Mesodermal cell (in vitro differentiated cells): Measurements from ENCODE around the gene SLC34A2.
"Not testable (repeated sequence)": the region's sequence is repeated elsewhere in the genome, so short reads cannot be mapped to it uniquely, and the experiment has no call there.

Experiments used
- H3K27ac ChIP-seq: 2 replicates; pipeline ENCODE4 v1.7.0; 2013; ENCODE audit warnings: mild to moderate bottlenecking, low read depth, low read length, moderate library complexity; ENCODE audit not compliant: severe bottlenecking
- H3K36me3 ChIP-seq: 2 replicates; pipeline ENCODE4 v1.7.1; 2013; ENCODE audit warnings: mild to moderate bottlenecking, low read length, moderate library complexity; ENCODE audit not compliant: control insufficient read depth, insufficient read depth
- H3K4me1 ChIP-seq: one replicate; pipeline ENCODE4 v1.7.1; 2013; ENCODE audit warnings: mild to moderate bottlenecking, low read length; ENCODE audit not compliant: insufficient read depth, control insufficient read depth, poor library complexity, severe bottlenecking
- H3K4me3 ChIP-seq: 2 replicates; pipeline ENCODE4 v1.7.0; 2013; ENCODE audit warnings: low read length, control low read depth, mild to moderate bottlenecking; ENCODE audit not compliant: insufficient read depth, poor library complexity, severe bottlenecking; ENCODE audit errors: extremely low read depth
- H3K9me3 ChIP-seq: 2 replicates; pipeline ENCODE4 v1.7.1; 2013; ENCODE audit warnings: mild to moderate bottlenecking, low read length, moderate library complexity; ENCODE audit not compliant: control insufficient read depth
- WGBS, 2 experiments: methylation state at CpG; one replicate each; pipeline ENCODE4 v1.1.5; 2013; ENCODE audit warnings: missing lambda C conversion rate in 2 of 2; ENCODE audit not compliant: insufficient coverage in 2 of 2; 5-methylcytosine and 5-hydroxymethylcytosine counted together

SLC34A2 gene

DNA sequence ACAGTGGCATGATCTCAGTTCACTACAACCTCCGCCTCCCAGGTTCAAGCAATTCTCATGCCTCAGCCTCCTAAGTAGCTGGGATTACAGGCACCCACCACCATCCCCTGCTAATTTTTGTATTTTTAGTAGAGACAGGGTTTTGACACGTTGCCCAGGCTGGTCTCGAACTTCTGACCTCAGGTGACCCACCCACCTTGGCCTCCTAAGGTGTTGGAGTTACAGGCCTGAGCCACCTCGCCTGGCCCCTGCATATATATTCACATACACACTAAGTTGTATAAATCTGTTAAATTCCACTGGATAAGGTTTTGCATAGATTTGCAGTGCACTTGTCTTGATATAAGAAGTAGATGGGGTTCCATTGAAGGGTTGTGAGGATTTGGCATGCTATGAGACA is 5.8 kb downstream of the SLC34A2 start:
- not testable (repeated sequence) for H3K4me3 ChIP-seq, H3K4me1 ChIP-seq, H3K36me3 ChIP-seq, H3K27ac ChIP-seq, H3K9me3 ChIP-seq
- no CpG with 5 or more reads among the region's 4 CpGs for WGBS, 2 experiments

DNA sequence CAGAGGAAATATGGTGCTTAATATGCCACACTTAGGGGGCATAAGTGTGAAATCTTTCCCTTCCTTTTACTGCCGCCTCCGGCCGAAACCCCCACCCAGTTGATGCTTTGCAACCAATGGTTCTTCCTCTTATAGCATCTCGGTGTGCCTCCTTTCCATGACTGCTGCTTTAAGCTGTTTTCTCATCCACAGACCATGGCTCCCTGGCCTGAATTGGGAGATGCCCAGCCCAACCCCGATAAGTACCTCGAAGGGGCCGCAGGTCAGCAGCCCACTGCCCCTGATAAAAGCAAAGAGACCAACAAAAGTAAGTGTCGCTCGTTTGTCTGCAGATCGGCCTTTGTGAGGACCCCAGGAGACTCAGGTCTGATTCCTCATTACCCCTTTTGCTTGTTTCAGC is 6.7 kb downstream of the SLC34A2 start:
- Histone ChIP-seq H3K9me3 (no peaks in the 10 kb centered on the region), H3K36me3 (no peaks in the 10 kb centered on the region), H3K4me1 (peaks cover 9% of the 10 kb centered on the region), H3K27ac (no peak overlapping the region), H3K4me3 (no peak overlapping the region)
- 87 to 88% methylated on average over 10 of the region's 10 CpGs for WGBS, 2 experiments

DNA sequence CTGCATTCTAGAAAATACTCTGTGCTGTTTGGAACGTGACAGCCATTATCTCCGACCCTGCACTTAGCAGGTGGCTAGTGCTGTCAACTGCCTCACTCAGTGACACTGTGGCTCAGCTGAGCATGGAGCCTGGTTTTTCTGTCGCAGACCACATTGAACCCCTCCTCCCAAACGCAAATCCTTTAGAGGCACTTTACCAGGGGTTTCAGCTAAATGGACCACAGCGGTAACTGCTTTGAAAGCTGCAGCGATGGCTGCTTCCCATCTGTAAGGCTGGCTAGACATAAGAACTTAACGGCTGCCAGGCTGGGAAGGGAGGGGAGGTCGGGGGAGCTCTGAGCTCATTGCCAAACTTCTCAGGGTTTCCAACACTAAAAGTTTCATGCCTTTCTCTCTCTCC is 8.1 kb downstream of the SLC34A2 start:
- Histone ChIP-seq H3K4me3 (no peak overlapping the region), H3K27ac (no peak overlapping the region), H3K36me3 (no peaks in the 10 kb centered on the region), H3K4me1 (peaks cover 9% of the 10 kb centered on the region), H3K9me3 (no peaks in the 10 kb centered on the region)
- 72 to 81% methylated on average over 6 to 7 of the region's 8 CpGs for WGBS, 2 experiments

DNA sequence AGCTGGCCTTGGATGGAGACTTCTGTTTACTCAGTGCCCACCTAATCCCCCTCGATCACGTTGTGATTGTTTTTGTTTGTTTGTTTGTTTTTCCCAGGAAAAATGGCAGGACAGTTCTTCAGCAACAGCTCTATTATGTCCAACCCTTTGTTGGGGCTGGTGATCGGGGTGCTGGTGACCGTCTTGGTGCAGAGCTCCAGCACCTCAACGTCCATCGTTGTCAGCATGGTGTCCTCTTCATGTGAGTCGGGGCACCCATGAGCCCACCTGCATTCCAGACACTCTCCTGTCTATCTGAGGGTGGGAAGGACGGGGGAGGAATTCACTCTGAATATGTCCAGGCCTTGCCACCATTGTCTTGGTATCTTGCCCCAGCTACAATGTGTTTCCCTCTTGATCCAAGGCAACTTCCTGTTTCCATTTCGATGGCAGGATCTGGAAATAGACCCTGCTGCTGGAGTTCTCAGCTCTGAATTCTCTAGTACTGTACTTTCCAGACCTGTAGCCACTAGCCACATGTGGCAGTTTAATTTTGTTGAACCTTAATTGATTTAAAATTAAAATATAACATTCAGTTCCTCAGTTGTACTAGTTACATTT is 10.5 kb downstream of the SLC34A2 start:
- WGBS, 2 experiments, result 89 to 93% methylated on average over 3 to 7 of the region's 9 CpGs
- Histone ChIP-seq H3K4me3 (no peak overlapping the region), H3K9me3 (no peaks in the 10 kb centered on the region), H3K4me1 (peaks cover 9% of the 10 kb centered on the region), H3K36me3 (no peaks in the 10 kb centered on the region), H3K27ac (no peak overlapping the region)

DNA sequence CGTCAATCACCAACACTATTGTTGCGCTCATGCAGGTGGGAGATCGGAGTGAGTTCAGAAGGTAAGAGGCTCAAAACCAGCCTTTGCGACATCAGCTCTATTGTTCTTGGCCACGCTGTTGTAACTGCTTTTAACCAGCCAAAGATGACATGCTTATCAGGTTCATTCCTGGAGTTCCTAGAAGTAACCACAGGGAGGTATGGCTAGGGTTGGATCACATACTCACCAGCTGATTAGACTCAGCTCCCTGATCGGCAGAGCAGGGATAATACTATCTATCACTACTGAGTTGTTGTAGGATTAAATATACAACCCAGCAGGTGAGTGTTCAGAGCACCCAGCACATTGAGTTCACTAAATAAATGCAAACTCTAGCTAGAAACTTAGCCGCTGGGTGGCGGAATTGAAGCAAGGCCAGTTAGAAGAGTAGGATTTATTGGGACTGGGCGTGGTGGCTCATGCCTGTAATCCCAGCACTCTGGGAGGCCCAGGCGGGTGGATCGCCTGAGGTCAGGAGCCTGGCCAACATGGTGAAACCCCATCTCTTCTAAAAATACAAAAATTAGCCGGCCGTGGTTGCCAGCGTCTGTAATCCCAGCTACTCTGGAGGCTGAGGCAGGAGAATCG is 12.4 kb downstream of the SLC34A2 start:
- H3K4me1 ChIP-seq, result peaks cover 9% of the 10 kb centered on the region
- no peaks in the 10 kb centered on the region for H3K9me3 ChIP-seq
- no peaks in the 10 kb centered on the region for H3K36me3 ChIP-seq
- no peak overlapping the region for H3K4me3 ChIP-seq
- 90 to 99% methylated on average over 7 to 8 of the region's 15 CpGs for WGBS, 2 experiments
- H3K27ac ChIP-seq, result no peak overlapping the region

DNA sequence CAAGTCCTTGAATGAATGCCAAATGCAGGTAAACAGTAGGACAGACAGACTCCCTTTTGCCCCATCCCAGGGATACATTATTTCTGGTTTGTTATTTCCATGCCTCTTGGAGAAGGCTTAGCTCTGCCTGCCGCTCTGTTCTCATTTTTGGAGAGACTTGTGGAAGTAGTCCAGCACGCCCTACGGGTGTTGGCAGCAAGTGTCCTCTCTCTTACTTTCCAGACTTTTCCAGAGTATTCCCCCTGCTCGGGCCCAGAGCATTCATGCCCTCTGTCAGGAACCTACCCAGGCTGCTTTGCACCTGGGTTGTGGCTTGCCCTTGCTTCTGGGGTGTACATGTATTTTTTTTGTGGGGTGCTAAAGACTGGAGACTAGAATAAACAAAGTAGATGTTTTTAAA is 15.3 kb downstream of the SLC34A2 start:
- 89 to 100% methylated on average over 3 of the region's 4 CpGs for WGBS, 2 experiments
- Histone ChIP-seq H3K4me3 (no peak overlapping the region), H3K36me3 (no peaks in the 10 kb centered on the region), H3K4me1 (no peaks in the 10 kb centered on the region), H3K9me3 (no peaks in the 10 kb centered on the region), H3K27ac (no peak overlapping the region)

DNA sequence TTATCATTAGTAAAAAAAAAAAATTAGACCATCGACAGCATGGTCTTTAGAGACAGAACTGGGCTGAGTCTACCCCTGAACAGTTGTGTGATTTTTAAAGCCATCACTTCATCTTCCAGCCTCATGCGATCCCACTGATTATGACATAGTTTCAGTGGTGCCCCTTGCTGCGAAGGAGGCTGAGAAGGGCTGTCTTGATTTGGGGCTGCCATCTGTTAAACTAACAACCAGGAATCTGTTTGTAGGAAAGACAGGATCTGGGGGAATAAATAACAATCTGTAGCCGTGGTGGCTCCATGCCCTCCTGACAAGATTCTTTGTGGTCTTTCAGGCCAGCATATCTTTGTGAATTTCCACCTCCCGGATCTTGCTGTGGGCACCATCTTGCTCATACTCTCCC is 17.1 kb downstream of the SLC34A2 start:
- Histone ChIP-seq H3K4me1 (no peaks in the 10 kb centered on the region), H3K36me3 (no peaks in the 10 kb centered on the region), H3K4me3 (no peak overlapping the region), H3K9me3 (no peaks in the 10 kb centered on the region), H3K27ac (no peak overlapping the region)
- 89 to 94% methylated on average over 4 to 5 of the region's 5 CpGs for WGBS, 2 experiments

DNA sequence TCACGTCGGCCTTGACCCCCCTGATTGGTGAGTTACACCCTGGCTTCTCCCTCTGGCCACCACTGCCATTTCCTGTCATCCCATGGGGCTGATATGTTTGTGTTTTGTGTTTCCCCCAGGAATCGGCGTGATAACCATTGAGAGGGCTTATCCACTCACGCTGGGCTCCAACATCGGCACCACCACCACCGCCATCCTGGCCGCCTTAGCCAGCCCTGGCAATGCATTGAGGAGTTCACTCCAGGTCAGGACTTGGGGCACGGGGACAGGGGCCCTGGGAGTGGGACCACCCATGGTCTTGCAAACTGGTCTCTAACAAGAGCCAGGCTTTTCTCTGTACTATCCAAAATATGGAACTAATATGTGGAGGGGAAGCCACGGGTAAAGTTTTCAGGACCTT is 18.7 kb downstream of the SLC34A2 start:
- Histone ChIP-seq H3K36me3 (no peaks in the 10 kb centered on the region), H3K4me3 (no peak overlapping the region), H3K4me1 (peaks cover 2% of the 10 kb centered on the region), H3K9me3 (no peaks in the 10 kb centered on the region), H3K27ac (no peak overlapping the region)
- WGBS, 2 experiments, result 89 to 93% methylated on average over 8 to 9 of the region's 10 CpGs

DNA sequence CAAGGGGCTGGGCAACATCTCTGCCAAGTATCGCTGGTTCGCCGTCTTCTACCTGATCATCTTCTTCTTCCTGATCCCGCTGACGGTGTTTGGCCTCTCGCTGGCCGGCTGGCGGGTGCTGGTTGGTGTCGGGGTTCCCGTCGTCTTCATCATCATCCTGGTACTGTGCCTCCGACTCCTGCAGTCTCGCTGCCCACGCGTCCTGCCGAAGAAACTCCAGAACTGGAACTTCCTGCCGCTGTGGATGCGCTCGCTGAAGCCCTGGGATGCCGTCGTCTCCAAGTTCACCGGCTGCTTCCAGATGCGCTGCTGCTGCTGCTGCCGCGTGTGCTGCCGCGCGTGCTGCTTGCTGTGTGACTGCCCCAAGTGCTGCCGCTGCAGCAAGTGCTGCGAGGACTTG is 20.6 kb downstream of the SLC34A2 start:
- no peak overlapping the region for H3K27ac ChIP-seq
- H3K36me3 ChIP-seq, result no peaks in the 10 kb centered on the region
- no peaks in the 10 kb centered on the region for H3K9me3 ChIP-seq
- H3K4me1 ChIP-seq, result peaks cover 2% of the 10 kb centered on the region
- H3K4me3 ChIP-seq, result no peak overlapping the region
- 95 to 96% methylated on average over 30 of the region's 30 CpGs for WGBS, 2 experiments

DNA sequence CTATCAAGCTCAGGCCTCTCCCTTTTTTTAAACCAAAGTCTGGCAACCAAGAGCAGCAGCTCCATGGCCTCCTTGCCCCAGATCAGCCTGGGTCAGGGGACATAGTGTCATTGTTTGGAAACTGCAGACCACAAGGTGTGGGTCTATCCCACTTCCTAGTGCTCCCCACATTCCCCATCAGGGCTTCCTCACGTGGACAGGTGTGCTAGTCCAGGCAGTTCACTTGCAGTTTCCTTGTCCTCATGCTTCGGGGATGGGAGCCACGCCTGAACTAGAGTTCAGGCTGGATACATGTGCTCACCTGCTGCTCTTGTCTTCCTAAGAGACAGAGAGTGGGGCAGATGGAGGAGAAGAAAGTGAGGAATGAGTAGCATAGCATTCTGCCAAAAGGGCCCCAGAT is 21.5 kb downstream of the SLC34A2 start:
- 85% methylated on average over 3 of the region's 3 CpGs for WGBS, 2 experiments

DNA sequence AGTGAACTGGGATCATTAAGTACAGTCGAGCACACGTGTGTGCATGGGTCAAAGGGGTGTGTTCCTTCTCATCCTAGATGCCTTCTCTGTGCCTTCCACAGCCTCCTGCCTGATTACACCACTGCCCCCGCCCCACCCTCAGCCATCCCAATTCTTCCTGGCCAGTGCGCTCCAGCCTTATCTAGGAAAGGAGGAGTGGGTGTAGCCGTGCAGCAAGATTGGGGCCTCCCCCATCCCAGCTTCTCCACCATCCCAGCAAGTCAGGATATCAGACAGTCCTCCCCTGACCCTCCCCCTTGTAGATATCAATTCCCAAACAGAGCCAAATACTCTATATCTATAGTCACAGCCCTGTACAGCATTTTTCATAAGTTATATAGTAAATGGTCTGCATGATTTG is 22.3 kb downstream of the SLC34A2 start:
- H3K27ac ChIP-seq, result no peak overlapping the region
- H3K9me3 ChIP-seq, result no peaks in the 10 kb centered on the region
- WGBS, 2 experiments, result 88 to 100% methylated on average over 3 of the region's 5 CpGs
- H3K4me1 ChIP-seq, result peaks cover 2% of the 10 kb centered on the region
- H3K36me3 ChIP-seq, result no peaks in the 10 kb centered on the region
- no peak overlapping the region for H3K4me3 ChIP-seq

More for the DNA sequence above, 21.5 kb downstream of the SLC34A2 start:
- H3K36me3 ChIP-seq, result no peaks in the 10 kb centered on the region
- H3K4me1 ChIP-seq, result peaks cover 2% of the 10 kb centered on the region
- H3K4me3 ChIP-seq, result no peak overlapping the region
- H3K27ac ChIP-seq, result no peak overlapping the region
- no peaks in the 10 kb centered on the region for H3K9me3 ChIP-seq
